Eye (tissue), 1 donor: ENCODE measurements around the gene NDST4.

Experiments
- DNase-seq: peaks from one replicate; pipeline ENCODE4 v3.0.0-alpha.2; 2015

NDST4 gene

DNA sequence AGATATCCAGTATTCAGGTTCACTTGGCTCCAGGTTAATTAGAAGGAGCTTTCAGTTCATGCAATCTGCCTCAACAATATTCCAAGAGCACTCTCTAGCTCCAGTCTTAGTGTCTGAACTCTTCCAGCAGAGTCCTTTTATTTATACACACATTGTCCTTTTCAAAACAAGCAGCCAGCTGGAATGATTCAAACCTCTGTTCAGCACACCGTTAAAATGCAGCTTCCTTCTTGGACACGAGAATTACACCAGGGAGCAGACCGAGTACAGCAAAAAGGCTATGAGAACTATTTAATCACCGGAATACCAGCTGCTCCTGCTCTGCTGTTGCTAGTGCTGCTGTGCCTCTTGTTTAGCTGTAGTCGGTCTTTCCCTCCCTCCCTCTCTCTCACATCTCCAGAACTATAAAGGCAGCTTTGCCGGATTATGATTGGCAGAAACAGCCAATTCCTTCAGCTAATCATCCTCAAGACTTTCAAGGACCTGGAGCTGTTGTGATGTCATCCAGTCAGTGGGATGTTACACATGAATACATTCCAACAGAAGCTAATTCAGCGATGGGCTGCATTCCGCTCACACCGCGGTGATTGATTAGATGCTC, at the start of gene NDST4:
NDST4 (minus strand) TSS at position 115 of the 601 bp plus-strand sequence. CDS start 36,584 bp downstream, outside the sequence.
- peak; percentile 93 for DNase-seq

DNA sequence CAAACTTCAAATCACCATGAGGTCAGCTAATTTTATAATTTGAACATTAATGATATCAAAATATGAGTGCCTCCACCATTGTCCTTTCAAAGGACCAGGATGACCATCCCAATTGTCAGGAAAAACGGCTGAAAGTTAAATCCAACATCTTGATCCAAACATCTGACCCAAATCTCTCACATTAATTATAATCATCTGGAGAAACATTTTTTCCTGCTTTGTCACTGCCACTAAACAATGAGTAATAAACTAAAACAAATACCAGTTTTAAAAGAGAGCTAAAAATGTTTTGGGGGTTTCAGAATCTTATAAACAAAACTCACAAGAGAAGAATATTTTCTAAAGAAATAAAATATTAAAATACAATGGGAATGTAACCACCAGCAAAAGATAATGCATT, 45.7 kb upstream of the NDST4 start:
- no peak for DNase-seq

DNA sequence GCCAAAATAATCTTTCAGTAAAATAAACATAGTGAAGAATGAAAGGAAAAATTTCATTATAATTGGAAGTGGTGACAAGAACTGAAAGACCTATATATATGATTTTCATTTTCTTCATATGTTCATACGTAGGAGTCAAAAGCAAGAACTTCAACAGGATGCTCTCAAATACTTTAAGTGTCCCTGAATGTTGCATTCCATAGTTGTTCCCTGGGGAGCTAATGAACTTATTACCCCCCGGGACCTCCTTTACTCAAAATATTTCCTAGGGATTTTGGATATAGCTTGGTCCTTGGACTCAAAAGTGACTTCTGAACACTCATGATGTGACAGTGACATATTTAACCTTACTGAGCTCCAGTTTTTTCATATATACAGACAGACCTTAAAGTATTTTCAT, 44.9 kb upstream of the NDST4 start:
- DNase-seq: no peak

DNA sequence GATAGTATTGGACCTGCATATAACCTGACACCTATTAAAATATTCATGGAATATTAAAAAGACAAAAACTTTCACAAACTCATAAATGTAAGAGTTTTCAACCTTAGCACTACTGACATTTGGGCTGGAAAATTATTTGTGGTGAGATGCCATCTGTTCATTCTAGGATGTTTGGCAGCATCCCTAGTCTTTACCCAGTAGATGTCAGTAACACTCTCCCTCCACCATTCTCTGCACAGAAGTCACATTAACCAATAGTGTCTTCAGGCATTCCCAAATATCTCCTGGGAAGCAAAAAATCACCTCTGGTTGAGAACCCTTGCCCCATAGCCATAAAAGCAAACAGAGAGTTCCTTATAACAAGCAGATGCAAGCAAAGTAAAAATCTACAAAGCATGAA, 41.4 kb upstream of the NDST4 start:
- DNase-seq: no peak

DNA sequence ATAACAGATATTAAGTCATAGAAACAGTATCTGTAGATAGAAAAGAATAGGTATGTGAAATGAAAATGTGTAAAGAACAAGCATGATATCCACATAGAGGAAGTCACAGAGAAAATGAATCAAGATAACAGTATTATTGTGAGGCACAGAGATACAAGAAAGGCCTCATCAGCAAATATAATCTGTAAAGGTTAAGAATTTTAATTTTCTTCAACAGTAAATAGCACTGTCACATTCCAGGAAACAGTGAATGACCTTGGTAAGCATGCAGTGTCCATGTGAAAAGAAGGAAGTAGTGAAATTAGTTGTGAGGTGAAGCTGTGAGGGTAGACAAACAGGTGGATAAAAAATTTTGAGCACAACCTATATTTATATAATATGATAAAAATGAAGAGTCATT, 39.5 kb upstream of the NDST4 start:
- no peak for DNase-seq

DNA sequence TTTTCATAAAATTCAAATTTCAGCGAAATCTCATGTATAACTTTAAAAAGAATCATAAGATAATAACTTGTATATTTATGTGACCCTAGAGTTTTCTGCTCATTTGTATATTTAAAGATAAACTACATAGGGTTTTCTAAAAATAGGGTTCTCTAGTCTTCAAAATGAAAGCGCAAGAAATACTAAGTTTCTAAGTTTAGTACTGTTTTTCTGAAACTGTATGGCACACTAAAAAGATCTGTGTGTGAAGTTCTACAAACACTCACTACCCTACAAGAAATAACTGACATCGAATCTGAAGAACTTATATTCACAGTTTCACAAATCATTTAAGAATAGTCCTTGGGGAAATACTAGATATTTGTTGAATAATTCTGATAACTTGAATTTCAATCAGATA, 38.7 kb upstream of the NDST4 start:
- DNase-seq: no peak

DNA sequence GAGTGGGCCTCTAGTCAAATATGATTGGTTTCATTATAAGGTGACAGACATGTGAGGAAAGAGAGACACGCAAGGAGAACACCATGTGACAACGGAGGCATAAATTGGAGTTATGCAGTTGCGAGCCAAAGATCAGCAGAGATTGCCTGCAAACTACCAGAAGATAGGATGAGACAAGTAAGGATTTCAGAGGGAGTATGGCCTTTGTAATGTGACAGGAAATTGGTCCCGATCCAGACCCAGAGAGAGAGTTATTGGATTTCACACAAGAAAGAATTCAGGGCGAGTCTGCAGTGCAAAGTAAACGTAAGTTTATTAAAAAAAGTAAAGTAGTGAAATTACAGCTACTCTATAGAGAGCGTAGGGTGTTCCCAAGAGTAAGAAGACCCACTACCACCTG, 35.7 kb upstream of the NDST4 start:
- DNase-seq: no peak

DNA sequence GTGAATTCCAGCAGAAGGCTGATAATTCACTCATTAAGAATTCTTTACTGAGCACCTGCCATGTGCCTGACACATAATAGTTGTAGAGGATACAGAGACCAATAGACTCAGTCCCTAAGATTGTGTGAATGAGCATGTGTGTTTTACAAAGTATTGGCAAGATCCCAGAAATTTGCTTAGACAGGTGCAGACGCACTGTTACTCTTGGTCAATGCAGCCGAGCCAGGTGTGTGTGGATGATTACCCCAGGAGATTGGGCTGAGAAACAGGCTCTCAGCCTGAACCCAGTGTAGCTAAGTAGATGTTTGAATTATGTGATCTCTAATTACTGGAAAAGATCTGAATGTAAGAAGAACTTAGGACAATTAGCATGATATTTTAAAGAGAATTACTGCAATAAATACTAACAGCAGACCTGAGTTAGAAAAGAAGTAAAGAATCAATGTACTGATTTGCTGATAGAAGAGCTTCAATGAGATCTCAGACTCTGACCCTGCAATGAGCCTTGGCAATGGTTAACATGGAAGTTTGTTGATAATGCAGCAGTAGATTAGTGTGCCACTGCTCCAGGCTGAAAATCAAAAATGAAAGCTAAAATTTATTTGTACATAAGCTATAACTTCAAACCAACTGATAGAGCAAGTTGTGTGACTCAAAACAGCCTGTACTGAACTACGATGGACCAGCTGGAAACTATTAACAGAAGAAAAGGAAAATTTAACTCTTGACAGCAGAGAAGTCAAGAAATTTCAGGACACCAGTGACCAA, 32.2 kb upstream of the NDST4 start:
- peak; percentile 11 for DNase-seq

DNA sequence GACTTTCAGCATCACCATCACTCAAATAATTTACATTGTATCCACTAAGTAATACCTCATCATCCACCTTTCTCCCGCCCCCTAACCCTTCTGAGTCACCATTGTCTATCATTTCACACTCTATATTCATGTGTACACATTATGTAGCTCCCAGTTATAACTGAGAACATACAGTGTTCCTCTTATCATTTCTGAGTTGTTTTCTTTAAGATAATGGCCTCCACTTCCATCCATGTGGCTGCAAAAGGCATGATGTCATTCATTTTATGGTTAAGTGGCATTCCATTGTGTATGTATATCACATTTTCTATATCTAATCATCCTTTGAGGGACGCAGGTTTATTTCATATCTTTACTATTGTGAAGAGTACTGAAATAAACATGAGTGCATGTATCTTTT, 14.6 kb upstream of the NDST4 start:
- no peak for DNase-seq

DNA sequence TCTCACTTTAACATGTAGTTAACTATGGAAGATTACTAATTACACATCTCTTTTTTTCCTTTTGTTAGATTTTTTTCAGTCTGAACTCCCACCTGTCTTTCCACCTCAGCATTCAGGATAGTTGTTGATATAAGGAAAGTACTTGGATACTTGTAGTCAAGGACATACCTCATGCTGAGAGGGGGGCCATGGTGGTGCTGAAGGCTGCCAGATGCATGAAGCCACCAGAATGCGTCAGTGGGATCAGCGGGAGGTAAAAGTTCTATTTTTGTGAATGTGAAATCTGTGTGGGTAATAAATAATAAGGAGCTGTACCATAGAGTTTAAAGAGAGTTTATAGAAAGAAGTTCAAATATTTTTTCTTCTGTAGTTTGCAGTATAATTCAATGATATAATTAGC, 13.1 kb upstream of the NDST4 start:
- no peak for DNase-seq

DNA sequence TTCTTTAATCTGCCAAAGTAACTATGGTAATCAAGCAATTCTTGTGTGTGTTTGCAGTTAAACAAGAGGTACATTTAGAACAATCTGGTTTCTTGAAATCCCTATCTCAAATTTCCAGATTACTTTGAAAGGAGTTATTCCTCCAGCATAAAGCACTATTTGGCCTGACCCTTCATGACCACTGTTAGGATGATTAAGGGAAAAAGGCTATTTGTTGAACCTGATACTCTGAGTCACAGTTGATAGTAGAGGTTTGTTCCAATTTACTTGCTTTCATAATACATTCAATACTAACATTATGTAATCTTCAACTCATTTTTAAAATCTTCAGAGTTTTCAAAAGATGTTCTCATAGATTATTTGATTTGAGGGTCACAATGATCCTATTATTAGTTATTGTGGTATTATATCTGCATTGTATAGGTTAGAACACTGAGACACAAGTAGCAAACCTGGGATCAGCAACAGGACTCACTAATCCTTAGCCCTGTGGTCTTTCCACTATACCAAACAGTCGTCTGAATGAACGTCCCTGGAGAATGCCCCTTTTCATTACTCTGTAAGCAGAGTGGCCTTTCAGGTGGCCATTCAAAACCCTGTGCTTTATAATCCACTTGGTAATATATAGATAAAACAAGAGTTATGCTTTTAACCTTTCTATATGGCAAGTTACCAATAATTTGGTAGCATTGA, 8.1 kb upstream of the NDST4 start:
- DNase-seq: no peak

DNA sequence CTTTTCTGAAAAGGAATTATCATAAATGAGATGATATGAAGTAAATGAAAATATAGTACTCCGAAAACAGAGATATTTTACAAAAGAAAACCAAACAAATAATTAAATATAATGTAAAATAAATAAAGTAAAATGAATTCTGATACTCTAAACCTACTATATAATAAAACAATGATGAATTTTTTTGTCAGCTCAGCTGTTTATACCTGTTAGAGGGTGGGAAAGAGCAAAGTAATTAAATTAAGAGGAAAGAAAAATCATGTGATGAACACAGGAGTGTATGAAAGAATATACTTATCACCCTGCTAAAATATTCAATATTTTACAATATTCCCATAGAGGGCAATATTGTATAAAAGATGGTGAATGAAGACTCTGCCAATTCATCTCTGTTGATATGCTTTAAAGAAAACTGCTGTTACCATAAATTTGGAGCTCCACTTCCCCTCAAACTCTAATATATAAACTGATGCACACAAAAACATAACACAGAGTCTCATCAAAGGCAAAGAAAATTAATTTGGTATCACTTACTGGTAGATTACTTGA, 6.5 kb upstream of the NDST4 start:
- peak; percentile 34 for DNase-seq

DNA sequence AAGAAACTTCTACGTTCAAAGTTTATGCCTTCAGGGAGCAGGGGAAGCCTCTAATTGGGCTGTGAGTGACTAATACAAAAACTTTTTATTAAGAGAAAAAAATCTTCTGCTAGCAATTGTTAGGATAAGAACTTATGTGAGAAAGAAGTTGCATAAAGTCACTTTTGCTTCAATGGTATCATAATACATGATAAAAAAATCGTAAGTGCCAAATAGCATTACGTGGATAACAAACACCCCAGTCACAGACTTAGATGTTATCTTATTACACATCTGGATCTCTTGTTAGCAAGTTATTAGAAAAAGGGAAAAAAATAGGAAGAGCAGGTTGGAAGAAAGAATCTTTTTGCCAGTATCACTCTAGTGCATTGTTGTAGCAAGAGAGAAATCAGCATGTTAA, 4.2 kb upstream of the NDST4 start:
- DNase-seq: no peak

DNA sequence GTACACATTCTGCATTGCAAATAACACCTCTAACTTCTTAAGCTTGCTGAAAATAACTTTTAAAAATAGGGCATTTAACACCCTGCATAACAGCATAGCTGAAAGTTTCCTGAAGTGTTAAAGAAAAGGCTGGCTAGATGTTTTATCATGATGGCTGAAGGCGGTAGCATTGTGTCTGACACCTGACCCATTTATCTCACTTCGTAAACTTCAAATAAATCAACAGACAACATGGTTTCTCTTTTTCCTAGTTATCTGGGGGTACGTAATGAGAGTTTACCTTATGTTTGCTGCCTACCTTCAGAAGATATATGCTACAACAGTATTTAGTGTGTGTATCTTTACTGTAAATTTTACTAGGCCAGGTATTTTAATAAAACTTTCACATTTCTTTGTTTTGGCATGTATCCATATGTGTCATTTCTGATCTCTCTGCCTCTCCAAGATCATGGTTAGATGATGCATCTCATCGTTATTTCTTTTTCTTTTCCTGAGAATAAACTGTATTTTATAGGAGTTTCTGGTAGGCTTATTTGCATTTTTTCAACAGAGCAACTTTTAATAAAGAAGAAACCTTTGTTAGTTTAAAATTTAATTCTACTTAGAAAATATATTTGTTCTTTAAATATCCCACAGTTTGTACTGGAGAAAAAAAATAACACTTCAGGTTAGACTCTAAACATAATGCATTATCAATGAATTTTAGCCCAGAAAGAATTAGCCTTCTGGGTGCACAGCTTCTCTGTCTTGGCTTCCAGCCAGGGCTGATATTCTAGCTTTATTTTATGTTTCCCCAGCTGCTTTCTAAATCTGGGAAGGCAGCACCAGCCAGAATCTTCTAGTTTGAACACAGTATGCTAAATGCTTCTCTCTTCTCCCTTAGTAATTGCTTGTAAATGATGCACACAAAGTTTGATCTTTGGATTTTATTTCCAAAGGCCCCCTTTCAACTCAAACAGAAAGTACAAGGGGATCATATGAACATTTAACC, 2.9 kb downstream of the NDST4 start:
- peak; percentile 79 for DNase-seq

DNA sequence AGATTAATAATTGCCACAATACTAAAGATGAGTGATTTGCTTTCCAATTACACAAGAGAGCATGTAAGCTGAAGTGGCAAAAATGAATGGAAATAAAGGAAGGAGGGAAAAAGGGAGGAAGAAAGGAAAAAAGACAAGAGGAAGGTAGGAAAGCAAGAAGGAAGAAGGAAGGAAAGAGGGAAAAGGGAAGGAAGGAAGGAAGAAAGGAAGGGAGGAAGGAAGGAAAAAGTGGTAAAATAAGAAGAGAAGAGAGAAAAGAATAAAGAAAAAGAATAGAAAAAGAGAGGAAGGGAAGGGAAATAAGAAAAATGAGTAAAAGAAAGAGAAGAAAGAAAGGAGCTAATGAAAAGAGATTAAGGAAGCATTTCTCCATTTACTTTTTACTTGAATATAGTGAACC, 4.6 kb downstream of the NDST4 start:
- no peak for DNase-seq

DNA sequence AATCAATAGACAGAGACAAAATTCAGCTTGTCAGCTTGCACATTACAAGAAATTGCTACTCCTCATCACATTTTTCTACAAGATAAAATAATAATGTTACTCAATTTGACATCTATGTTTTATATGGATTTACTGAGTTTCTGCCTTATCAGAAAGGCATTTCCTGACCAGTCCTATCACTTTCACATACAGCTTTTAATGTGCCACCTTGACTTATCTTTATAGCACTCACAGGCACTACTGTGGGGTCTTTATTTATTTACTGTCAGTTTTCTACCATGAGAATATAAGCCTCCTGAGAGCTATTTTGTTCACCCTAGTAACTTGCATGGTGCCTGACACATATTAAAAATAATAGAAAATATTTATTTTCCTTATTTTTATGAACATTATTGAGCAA, 6.0 kb downstream of the NDST4 start:
- DNase-seq: no peak

DNA sequence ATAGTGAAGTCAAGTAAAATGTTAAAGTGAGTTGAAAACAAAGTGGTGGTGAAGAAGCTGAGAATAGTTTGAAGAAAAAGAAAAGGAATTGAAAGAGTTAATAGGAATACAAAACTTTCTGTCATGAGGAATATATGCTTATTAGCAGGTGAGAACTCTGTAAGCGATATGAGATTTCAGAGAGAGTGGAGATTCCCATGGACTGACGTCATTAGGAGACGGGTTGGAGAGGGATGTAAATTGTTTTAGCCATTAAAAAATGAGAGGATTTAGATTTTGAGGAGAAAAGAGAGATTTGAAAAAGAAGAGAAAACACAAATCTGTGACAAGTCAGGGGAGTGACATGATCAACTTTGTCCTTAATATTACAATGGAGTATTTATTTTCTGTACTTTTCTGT, 11.7 kb downstream of the NDST4 start:
- no peak for DNase-seq

DNA sequence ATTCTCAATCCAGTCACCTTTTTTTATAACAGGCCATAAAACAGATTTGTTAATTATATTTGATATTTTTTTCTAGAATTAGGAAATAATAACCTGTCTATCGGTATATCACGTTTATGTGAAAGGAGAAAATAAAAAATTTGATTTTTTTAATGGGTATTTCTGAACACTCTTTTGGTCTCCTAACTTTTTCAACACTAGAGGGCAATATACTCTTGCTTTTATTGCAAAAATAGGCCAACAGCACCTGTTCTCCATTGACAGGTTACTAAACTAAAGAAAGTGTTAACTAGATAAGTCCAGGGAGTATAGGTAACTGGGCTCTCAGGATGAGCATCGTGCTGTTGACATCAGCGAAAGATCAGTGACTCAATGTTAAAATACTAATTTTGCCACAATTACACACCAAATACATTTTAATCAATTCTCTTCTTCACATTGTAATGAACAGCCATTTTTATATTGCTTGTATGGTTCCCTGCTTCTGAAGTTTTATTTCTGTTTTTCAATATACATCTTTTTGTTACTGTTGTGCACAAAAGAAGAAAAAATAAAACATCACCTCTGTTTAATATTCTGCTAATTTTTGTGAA, 22.8 kb downstream of the NDST4 start:
- DNase-seq: peak; percentile 69

DNA sequence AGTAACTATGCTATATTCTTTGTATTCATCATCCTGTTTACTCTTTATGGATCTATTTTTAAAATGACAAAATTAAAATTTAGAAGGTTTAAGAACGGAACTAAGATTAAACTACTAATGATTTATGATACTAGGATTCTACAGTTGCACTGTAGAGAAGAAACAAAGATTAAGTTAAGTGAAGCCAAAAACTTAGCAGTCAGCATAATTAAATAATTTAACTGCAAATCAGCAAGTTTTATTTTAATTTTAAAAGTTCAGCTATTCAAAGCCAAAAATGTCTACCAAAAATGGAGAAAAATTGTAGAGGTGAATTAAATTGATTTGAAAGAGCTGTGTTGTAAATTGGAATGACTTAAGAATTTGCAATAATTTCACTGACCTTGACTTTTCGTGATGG, 30.8 kb downstream of the NDST4 start:
- DNase-seq: no peak

DNA sequence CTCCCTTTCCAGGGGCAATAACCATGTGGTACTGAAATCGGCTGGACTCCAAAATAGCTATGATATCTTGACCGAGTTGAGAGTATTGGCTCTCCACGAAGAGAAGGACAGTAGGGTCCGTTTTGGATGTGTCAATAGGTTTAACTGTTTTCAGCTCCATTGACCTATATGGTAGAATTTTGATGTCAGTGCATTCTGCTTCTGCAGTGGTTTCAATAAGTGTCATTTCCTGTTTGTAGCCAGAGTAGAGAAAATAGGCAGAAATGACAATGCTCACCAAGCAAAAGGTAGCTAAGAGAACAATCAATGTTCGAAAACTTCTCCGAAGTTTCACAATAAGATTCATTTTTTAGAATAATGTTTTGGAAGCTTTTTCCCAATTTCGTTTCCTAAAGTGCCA, 36.7 kb downstream of the NDST4 start:
- DNase-seq: no peak

DNA sequence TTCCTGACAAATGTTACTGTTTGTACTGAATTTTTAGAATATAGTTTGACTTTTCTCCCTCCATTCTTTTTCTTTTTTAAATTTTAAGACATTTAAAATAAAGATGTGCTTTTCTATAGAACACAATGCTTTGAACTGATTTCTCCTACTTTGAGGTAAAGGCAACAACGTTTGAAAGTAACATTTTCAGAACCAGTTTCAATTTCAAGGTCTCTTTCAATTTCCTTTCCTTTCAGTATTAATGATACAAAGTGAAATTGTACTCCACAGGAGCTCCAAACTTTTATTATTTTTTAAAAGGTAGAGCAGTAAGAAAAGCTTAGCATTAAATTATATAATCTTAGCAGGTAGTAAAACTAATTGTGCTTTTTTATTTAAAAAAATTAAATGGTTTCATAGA, 54.9 kb downstream of the NDST4 start:
- no peak for DNase-seq

DNA sequence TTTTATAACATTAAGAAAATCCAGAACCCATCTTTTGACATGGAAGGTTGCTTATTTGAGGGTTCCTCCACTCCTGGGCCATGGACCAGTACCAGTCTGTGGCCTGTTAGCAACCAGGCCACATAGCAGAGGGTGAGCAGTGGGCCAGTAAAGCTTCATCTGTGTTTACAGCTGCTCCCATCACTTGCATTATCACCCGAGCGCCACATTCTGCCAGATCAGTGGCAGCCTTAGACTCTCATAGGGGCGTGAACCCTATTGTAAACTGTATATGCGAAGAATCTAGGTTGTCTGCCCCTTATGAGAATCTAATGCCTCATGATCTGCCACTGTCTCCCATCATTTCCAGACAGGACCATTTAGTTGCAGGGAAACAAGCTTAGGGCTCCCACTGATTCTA, 58.6 kb downstream of the NDST4 start:
- no peak for DNase-seq
